Tibial artery (tissue), 4 donors: ENCODE results near the gene PCMTD2.

Experiments
- DNase-seq, 2 donors: peaks; one replicate each; pipeline ENCODE4 v3.0.0-alpha.2; 2019
- H3K27ac ChIP-seq, 2 donors: fragments of 200-600 bp; sonication (generic) in 1 of 2; 1 replicate in 1 of 2; 2 replicates in 1 of 2; pipeline ENCODE4 v1.5.1; 2018 to 2019; ENCODE audit warnings: mild to moderate bottlenecking in 1 of 2
- H3K27me3 ChIP-seq, 2 donors: fragments of 200-600 bp; sonication (generic) in 1 of 2; one replicate each; pipeline versions ENCODE4 v1.5.1 to v1.6.0; 2016 to 2019
- H3K36me3 ChIP-seq, 3 donors: fragments of 200-600 bp; sonication (generic) in 2 of 3; one replicate each; pipeline ENCODE4 v1.5.1; 2016 to 2019; ENCODE audit warnings: mild to moderate bottlenecking in 2 of 3
- H3K4me1 ChIP-seq, 4 donors: fragments of 200-600 bp; sonication (generic) in 2 of 4; 1 replicate in 3 of 4; 2 replicates in 1 of 4; pipeline ENCODE4 v1.5.1; 2016 to 2019
- H3K4me3 ChIP-seq, 2 donors: fragments of 200-600 bp; sonication (generic) in 1 of 2; 1 replicate in 1 of 2; 2 replicates in 1 of 2; pipeline ENCODE4 v1.5.1; 2018 to 2019; ENCODE audit warnings: mild to moderate bottlenecking in 2 of 2
- H3K9me3 ChIP-seq, 3 donors: fragments of 200-600 bp; sonication (generic) in 1 of 3; one replicate each; pipeline ENCODE4 v1.5.1; 2016 to 2019
- CTCF ChIP-seq, 2 experiments: fragments of 200-600 bp in 1 of 2; fragments of 450-650 bp in 1 of 2; IDR thresholded peaks; one replicate each; pipeline ENCODE4 v1.5.1; 2017 to 2019; ENCODE audit warnings: antibody characterized with exemption in 2 of 2, mild to moderate bottlenecking in 1 of 2, moderate library complexity in 1 of 2
- intact Hi-C: fragments of 100-400 bp; cut with DNase I; formaldehyde crosslinking; loops from one replicate; pipeline ENCODE4 v1.15.0; 2023; ENCODE audit warnings: low total_unique reads

The PCMTD2 gene

GRCh38 chr20:64255361-64256281 is at the start of gene PCMTD2:
Gene PCMTD2, plus strand, starts transcription at chr20:64255748. Its CDS starts 4,218 bp downstream, at chr20:64259966.
- H3K9me3 ChIP-seq: no peaks in the 10 kb centered on the region
- H3K4me3 ChIP-seq: peak within 1 kb of the TSS; percentile 90 to 96
- H3K4me1 ChIP-seq: peaks cover 0 to 35% (median 21%) of the 10 kb centered on the region in 4 donors
- H3K27me3 ChIP-seq: peaks cover 0 to 6% of the 10 kb centered on the region in 2 donors
- intact Hi-C loops: no loop called here
- H3K36me3 ChIP-seq: peaks cover 0 to under 1% (median 0%) of the 10 kb centered on the region in 3 donors
- TF ChIP-seq CTCF (IDR thresholded peaks at IDR 0.05): no peak
- peak; percentile 75 to 89 for DNase-seq
- H3K27ac ChIP-seq: peak within 1 kb of the TSS; percentile 86 to 92

GRCh38 chr20:64206614-64207013 is 48.9 kb upstream of the PCMTD2 start:
- intact Hi-C loops: no loop called here
- peaks cover 0 to 41% of the 10 kb centered on the region in 2 donors for H3K27me3 ChIP-seq
- H3K36me3 ChIP-seq: no peaks in the 10 kb centered on the region
- H3K27ac ChIP-seq: no peak overlapping the region
- H3K4me1 ChIP-seq: no peaks in the 10 kb centered on the region
- TF ChIP-seq CTCF (IDR thresholded peaks at IDR 0.05): no peak
- no peak overlapping the region for H3K4me3 ChIP-seq
- no peak for DNase-seq
- no peaks in the 10 kb centered on the region for H3K9me3 ChIP-seq

DNA sequence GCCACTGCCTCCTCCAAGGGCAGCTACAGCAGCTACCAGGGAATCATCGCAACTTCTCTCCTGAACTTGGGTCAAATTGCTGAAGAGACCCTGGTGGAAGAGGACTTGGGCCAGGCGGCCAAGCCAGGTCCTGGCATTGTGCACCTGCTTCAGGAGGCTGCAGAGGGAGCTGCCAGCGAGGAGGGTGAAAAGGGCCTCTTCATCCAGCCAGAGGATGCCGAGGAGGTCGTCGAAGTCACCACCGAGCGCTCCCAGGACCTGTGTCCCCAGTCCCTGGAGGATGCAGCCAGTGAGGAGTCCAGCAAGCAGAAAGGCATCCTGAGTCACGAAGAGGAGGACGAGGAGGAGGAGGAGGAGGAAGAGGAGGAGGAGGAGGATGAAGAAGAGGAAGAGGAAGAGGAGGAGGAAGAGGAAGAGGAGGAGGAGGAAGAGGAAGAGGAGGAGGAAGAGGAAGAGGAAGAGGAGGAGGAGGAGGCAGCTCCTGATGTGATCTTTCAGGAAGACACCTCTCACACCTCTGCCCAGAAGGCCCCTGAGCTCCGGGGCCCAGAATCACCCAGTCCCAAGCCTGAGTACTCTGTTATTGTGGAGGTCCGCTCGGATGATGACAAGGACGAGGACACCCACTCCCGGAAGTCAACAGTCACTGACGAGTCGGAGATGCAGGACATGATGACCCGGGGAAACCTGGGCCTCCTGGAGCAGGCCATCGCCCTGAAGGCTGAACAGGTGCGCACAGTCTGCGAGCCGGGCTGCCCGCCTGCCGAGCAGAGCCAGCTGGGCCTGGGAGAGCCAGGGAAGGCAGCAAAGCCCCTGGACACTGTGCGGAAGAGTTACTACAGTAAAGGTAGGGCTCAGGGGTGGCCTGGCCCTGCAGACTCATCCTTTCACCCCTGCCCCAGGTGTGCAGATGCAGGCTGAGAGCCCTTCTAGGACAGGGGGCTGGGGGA is 47.6 kb upstream of the PCMTD2 start:
- no peak for DNase-seq
- Histone ChIP-seq H3K36me3 (no peaks in the 10 kb centered on the region), H3K27me3 (peaks cover 0 to 40% of the 10 kb centered on the region in 2 donors), H3K4me1 (peaks cover 0 to 5% (median 4%) of the 10 kb centered on the region in 4 donors), H3K9me3 (no peaks in the 10 kb centered on the region), H3K4me3 (no peak overlapping the region), H3K27ac (no peak overlapping the region)
- TF ChIP-seq CTCF (IDR thresholded peaks at IDR 0.05): no peak
- intact Hi-C loops: no loop called here

GRCh38 chr20:64209148-64209547 is 46.4 kb upstream of the PCMTD2 start:
- Histone ChIP-seq H3K4me3 (no peak overlapping the region), H3K9me3 (no peaks in the 10 kb centered on the region), H3K36me3 (no peaks in the 10 kb centered on the region), H3K27ac (no peak overlapping the region), H3K27me3 (peaks cover 0 to 30% of the 10 kb centered on the region in 2 donors), H3K4me1 (peaks cover 0 to 14% (median 8%) of the 10 kb centered on the region in 4 donors)
- intact Hi-C loops: no loop called here
- TF ChIP-seq CTCF (IDR thresholded peaks at IDR 0.05): no peak
- DNase-seq: no peak

DNA sequence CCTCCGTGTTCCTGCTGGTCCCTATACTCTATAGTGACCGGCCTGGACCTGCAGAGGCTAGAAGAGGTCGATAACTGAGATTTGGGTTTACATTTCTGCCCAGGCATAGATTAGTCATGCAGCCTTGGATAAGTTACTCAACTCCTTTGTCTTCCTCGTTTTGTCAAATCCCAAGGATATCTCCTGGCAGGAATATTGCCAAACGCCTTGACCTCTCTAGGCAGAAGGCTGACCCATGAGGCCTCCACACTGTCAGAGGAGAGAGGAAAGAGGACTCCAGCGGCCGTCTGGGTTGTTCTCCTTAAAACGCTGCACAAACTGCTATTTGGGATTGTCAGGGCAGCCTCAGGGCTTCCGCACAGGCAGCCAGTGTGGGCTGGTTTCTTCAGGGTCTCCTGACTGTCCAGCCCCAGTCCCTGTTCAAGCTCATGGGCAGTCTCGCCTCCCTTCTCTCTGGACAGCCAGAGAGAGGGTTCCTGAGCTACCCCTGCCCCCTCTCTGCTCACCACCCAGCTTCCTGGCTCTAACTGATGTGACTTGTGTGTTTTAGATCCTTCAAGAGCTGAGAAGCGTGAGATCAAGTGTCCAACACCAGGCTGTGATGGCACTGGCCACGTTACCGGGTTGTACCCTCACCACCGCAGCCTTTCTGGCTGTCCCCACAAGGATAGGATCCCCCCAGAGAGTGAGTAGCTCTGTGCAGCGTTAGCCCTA is 44.7 kb upstream of the PCMTD2 start:
- DNase-seq: no peak
- Histone ChIP-seq H3K27ac (no peak overlapping the region), H3K27me3 (peaks cover 0 to 17% of the 10 kb centered on the region in 2 donors), H3K4me3 (no peak overlapping the region), H3K36me3 (no peaks in the 10 kb centered on the region), H3K4me1 (peaks cover 0 to 14% (median 8%) of the 10 kb centered on the region in 4 donors), H3K9me3 (no peaks in the 10 kb centered on the region)
- TF ChIP-seq CTCF (IDR thresholded peaks at IDR 0.05): no peak
- intact Hi-C loops: no loop called here
